Body of pancreas (tissue), 4 donors: Measurements from ENCODE around the gene RREB1.

Experiments used
- CTCF ChIP-seq, 7 experiments: fragments of 450-650 bp in 4 of 7; fragments of 200-600 bp in 3 of 7; sonication (generic) in 3 of 7; IDR thresholded peaks; one replicate each; pipeline ENCODE4 v1.5.1; 2016 to 2019; ENCODE audit warnings: antibody characterized with exemption in 7 of 7
- POLR2A ChIP-seq, 3 donors: fragments of 450-650 bp; IDR thresholded peaks; one replicate each; pipeline ENCODE4 v1.6.1; 2016; ENCODE audit warnings: antibody characterized with exemption in 3 of 3, mild to moderate bottlenecking in 2 of 3

- TF ChIP-seq CTCF (IDR thresholded peaks at IDR 0.05) (no peak), POLR2A (IDR thresholded peaks at IDR 0.05) (no peak)
Measured at GRCh38 chr6:7197747-7198146, 90.0 kb downstream of the RREB1 start.
